ENCODE data around the gene NDST3.

The NDST3 gene

GRCh38 chr4:118171381-118171780 lies 137.1 kb downstream of the NDST3 start:
- H3K4me3 ChIP-seq (ENCODE audit: low read length), result no peak overlapping the region
- H3K9me3 ChIP-seq (ENCODE audit: low read length), result no peaks in the 10 kb centered on the region
- no peaks in the 10 kb centered on the region for H3K27me3 ChIP-seq (ENCODE audit: insufficient read depth, low read length)
- no peak overlapping the region for H2AFZ ChIP-seq (ENCODE audit: low read depth, low read length)
- H3K4me1 ChIP-seq (ENCODE audit: insufficient read depth, low read length), result no peaks in the 10 kb centered on the region
- H3K36me3 ChIP-seq (ENCODE audit: insufficient read depth, low read length), result no peaks in the 10 kb centered on the region

DNA sequence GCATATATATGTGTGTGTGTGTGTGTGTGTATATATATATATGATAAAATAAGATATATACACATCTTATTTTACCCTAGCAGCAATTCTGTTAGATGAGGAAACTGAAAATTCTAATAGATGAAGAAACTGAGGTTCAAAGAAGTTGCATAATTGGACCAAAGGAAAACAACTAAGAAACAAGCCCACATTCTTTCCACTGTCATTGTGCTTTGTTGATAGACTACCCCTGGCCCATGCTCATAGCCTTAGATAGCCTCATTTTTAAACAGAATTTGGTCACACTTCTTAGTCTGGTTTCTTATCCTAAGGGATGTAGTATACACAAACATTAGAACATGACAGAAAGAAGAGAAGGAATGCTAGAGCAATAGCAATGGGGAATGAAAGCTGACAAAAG lies 138.8 kb downstream of the NDST3 start:
- Histone ChIP-seq H3K4me3 (ENCODE audit: low read length) (no peak overlapping the region), H3K36me3 (ENCODE audit: insufficient read depth, low read length) (no peaks in the 10 kb centered on the region), H2AFZ (ENCODE audit: low read depth, low read length) (no peak overlapping the region), H3K27me3 (ENCODE audit: insufficient read depth, low read length) (no peaks in the 10 kb centered on the region), H3K9me3 (ENCODE audit: low read length) (no peaks in the 10 kb centered on the region), H3K4me1 (ENCODE audit: insufficient read depth, low read length) (no peaks in the 10 kb centered on the region)

GRCh38 chr4:118173956-118174725 lies 139.9 kb downstream of the NDST3 start:
- H3K4me3 ChIP-seq (ENCODE audit: low read length), result no peak overlapping the region
- no peaks in the 10 kb centered on the region for H3K9me3 ChIP-seq (ENCODE audit: low read length)
- no peaks in the 10 kb centered on the region for H3K27me3 ChIP-seq (ENCODE audit: insufficient read depth, low read length)
- H3K4me1 ChIP-seq (ENCODE audit: insufficient read depth, low read length), result no peaks in the 10 kb centered on the region
- no peak overlapping the region for H2AFZ ChIP-seq (ENCODE audit: low read depth, low read length)
- H3K36me3 ChIP-seq (ENCODE audit: insufficient read depth, low read length), result no peaks in the 10 kb centered on the region

DNA sequence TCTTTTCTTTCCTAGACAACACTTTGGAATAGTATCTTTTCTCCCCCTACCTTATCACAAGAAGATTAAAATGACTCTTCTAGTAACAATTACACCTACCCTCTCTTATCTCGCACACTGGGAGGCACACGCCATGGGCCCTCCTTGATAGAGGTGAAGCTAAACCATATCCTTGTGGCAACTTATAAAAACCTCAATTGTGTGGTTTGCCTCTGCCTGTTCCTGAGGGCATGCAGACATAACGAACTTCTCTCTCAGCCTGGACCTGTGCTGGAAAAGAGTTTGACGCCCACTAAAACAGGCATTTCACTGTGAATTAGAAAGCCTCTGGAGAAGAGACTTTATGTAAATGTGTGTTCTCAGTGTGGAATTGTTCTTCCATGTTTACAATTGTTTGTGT lies 141.2 kb downstream of the NDST3 start:
- Histone ChIP-seq H2AFZ (ENCODE audit: low read depth, low read length) (no peak overlapping the region), H3K4me3 (ENCODE audit: low read length) (no peak overlapping the region), H3K27me3 (ENCODE audit: insufficient read depth, low read length) (no peaks in the 10 kb centered on the region), H3K9me3 (ENCODE audit: low read length) (no peaks in the 10 kb centered on the region), H3K36me3 (ENCODE audit: insufficient read depth, low read length) (no peaks in the 10 kb centered on the region), H3K4me1 (ENCODE audit: insufficient read depth, low read length) (no peaks in the 10 kb centered on the region)

GRCh38 chr4:118177126-118177525 lies 142.8 kb downstream of the NDST3 start:
- Histone ChIP-seq H3K36me3 (ENCODE audit: insufficient read depth, low read length) (no peaks in the 10 kb centered on the region), H3K4me1 (ENCODE audit: insufficient read depth, low read length) (no peaks in the 10 kb centered on the region), H3K9me3 (ENCODE audit: low read length) (no peaks in the 10 kb centered on the region), H2AFZ (ENCODE audit: low read depth, low read length) (no peak overlapping the region), H3K27me3 (ENCODE audit: insufficient read depth, low read length) (no peaks in the 10 kb centered on the region), H3K4me3 (ENCODE audit: low read length) (no peak overlapping the region)

DNA sequence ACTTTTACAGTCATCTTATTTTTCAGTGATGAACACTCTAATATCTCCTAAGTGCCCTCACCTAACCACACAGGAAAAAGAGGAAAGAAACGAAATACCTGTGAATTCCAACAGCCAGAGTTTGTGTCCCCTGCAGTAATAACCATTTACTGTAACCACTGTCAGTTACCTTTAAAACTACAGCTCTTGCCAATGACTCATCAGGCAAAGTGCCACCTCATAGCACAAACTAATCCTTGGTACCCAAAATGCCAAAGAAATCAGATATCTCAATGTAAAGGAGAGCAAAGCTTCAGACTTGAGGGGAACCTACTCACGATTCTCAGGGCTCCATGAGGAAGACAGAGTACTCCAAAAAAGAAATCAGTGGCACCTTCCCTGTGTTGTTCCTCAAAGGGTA lies 146.5 kb downstream of the NDST3 start:
- Histone ChIP-seq H2AFZ (ENCODE audit: low read depth, low read length) (no peak overlapping the region), H3K27me3 (ENCODE audit: insufficient read depth, low read length) (no peaks in the 10 kb centered on the region), H3K4me1 (ENCODE audit: insufficient read depth, low read length) (no peaks in the 10 kb centered on the region), H3K9me3 (ENCODE audit: low read length) (no peaks in the 10 kb centered on the region), H3K4me3 (ENCODE audit: low read length) (no peak overlapping the region), H3K36me3 (ENCODE audit: insufficient read depth, low read length) (no peaks in the 10 kb centered on the region)

GRCh38 chr4:118190903-118191302 lies 156.6 kb downstream of the NDST3 start:
- H3K9me3 ChIP-seq (ENCODE audit: low read length), result no peaks in the 10 kb centered on the region
- no peaks in the 10 kb centered on the region for H3K4me1 ChIP-seq (ENCODE audit: insufficient read depth, low read length)
- H3K4me3 ChIP-seq (ENCODE audit: low read length), result no peak overlapping the region
- no peak overlapping the region for H2AFZ ChIP-seq (ENCODE audit: low read depth, low read length)
- H3K36me3 ChIP-seq (ENCODE audit: insufficient read depth, low read length), result no peaks in the 10 kb centered on the region
- no peaks in the 10 kb centered on the region for H3K27me3 ChIP-seq (ENCODE audit: insufficient read depth, low read length)

- no peak overlapping the region for H2AFZ ChIP-seq (ENCODE audit: low read depth, low read length)
- no peaks in the 10 kb centered on the region for H3K36me3 ChIP-seq (ENCODE audit: insufficient read depth, low read length)
- no peaks in the 10 kb centered on the region for H3K27me3 ChIP-seq (ENCODE audit: insufficient read depth, low read length)
- no peaks in the 10 kb centered on the region for H3K9me3 ChIP-seq (ENCODE audit: low read length)
- H3K4me1 ChIP-seq (ENCODE audit: insufficient read depth, low read length), result no peaks in the 10 kb centered on the region
- H3K4me3 ChIP-seq (ENCODE audit: low read length), result no peak overlapping the region
Observed at GRCh38 chr4:118193421-118193820, 159.1 kb downstream of the NDST3 start.

GRCh38 chr4:118206627-118207026 lies 172.3 kb downstream of the NDST3 start:
- no peaks in the 10 kb centered on the region for H3K36me3 ChIP-seq (ENCODE audit: insufficient read depth, low read length)
- H3K27me3 ChIP-seq (ENCODE audit: insufficient read depth, low read length), result no peaks in the 10 kb centered on the region
- no peak overlapping the region for H3K4me3 ChIP-seq (ENCODE audit: low read length)
- H3K9me3 ChIP-seq (ENCODE audit: low read length), result no peaks in the 10 kb centered on the region
- no peak overlapping the region for H2AFZ ChIP-seq (ENCODE audit: low read depth, low read length)
- no peaks in the 10 kb centered on the region for H3K4me1 ChIP-seq (ENCODE audit: insufficient read depth, low read length)

DNA sequence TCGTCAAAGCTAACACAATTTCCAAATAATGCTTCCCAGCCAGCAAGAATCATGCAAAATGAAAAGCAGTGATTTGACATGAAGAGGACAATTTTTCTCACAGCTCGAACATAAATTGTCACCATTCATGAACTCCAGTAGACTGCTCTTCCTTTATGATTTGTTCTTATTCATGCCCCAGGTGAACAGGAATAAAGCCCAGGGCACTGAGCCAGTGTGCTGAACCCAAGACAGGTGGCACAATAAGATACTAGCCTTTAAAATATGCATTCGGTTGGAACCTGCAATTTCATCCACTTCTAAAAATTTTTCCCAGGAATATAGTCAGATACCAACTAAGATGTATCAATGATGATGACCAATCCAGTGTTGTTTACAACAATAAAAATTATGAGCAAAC lies 178.8 kb downstream of the NDST3 start:
- no peaks in the 10 kb centered on the region for H3K36me3 ChIP-seq (ENCODE audit: insufficient read depth, low read length)
- no peaks in the 10 kb centered on the region for H3K4me1 ChIP-seq (ENCODE audit: insufficient read depth, low read length)
- H3K4me3 ChIP-seq (ENCODE audit: low read length), result no peak overlapping the region
- H3K9me3 ChIP-seq (ENCODE audit: low read length), result no peaks in the 10 kb centered on the region
- no peaks in the 10 kb centered on the region for H3K27me3 ChIP-seq (ENCODE audit: insufficient read depth, low read length)
- H2AFZ ChIP-seq (ENCODE audit: low read depth, low read length), result no peak overlapping the region

DNA sequence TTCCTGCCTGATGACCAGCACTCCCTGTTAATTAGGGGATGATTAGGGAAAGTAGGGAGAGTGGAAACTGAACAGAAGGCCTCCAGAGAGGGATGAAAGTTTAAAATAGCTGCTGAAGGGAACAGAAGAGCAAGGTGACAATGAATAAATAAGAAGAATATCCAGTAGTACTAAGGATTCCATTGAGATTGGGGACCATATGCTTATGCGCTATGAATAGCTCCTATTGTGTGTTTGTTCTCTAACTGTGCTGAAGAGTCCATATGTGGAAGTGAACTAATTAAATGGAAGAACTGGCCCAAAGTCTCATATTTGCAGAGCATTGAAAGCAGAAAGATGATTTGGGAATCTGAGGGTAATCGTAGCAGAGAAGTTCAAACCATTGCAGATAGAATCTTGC lies 181.5 kb downstream of the NDST3 start:
- no peak overlapping the region for H3K4me3 ChIP-seq (ENCODE audit: low read length)
- H3K4me1 ChIP-seq (ENCODE audit: insufficient read depth, low read length), result no peaks in the 10 kb centered on the region
- no peaks in the 10 kb centered on the region for H3K9me3 ChIP-seq (ENCODE audit: low read length)
- H3K36me3 ChIP-seq (ENCODE audit: insufficient read depth, low read length), result no peaks in the 10 kb centered on the region
- no peaks in the 10 kb centered on the region for H3K27me3 ChIP-seq (ENCODE audit: insufficient read depth, low read length)
- no peak overlapping the region for H2AFZ ChIP-seq (ENCODE audit: low read depth, low read length)

- H3K4me3 ChIP-seq (ENCODE audit: low read length), result no peak overlapping the region
- no peaks in the 10 kb centered on the region for H3K4me1 ChIP-seq (ENCODE audit: insufficient read depth, low read length)
- no peaks in the 10 kb centered on the region for H3K27me3 ChIP-seq (ENCODE audit: insufficient read depth, low read length)
- H3K36me3 ChIP-seq (ENCODE audit: insufficient read depth, low read length), result no peaks in the 10 kb centered on the region
- H2AFZ ChIP-seq (ENCODE audit: low read depth, low read length), result no peak overlapping the region
- no peaks in the 10 kb centered on the region for H3K9me3 ChIP-seq (ENCODE audit: low read length)
Observed at GRCh38 chr4:118221227-118221800, 187.0 kb downstream of the NDST3 start.

DNA sequence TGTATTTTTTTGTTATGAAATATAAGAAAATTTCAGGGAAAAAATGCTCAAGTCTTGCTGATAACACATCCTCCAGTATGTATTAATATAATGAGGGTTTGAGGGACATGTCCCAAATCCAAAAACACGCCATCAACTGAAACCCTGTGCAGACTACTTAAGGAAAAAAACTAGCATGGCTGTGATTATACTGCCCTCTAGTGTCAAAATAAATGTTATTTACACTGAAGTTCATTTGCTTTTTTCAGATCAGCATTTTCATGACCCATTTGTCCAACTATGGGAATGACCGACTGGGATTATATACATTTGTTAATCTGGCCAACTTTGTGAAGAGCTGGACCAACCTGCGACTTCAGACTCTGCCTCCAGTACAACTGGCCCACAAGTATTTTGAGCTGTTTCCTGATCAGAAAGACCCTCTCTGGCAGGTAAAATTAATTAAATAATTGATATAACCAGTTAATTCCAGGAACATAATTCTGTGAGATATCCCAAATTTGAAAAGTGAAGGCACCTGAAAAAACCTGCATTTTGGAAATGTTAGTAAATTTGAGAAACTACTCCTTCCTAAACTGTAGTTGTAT lies 190.1 kb downstream of the NDST3 start:
- Histone ChIP-seq H3K4me1 (ENCODE audit: insufficient read depth, low read length) (no peaks in the 10 kb centered on the region), H3K36me3 (ENCODE audit: insufficient read depth, low read length) (no peaks in the 10 kb centered on the region), H3K27me3 (ENCODE audit: insufficient read depth, low read length) (no peaks in the 10 kb centered on the region), H2AFZ (ENCODE audit: low read depth, low read length) (no peak overlapping the region), H3K9me3 (ENCODE audit: low read length) (no peaks in the 10 kb centered on the region), H3K4me3 (ENCODE audit: low read length) (no peak overlapping the region)

Measured in neuron (in vitro differentiated cells).